HG03039 (cell line): ENCODE measurements around the gene PLEKHA5.
"Not testable (repeated sequence)": the region's sequence is repeated elsewhere in the genome, so short reads cannot be mapped to it uniquely, and the experiment has no call there.

Experiments used
- ATAC-seq: cut with Tn5 transposase; IDR thresholded peaks from one replicate; pipeline ENCODE4 v1.9.1; 2021; ENCODE audit warnings: mild to moderate bottlenecking, moderate library complexity; ENCODE audit not compliant: unreplicated experiment

PLEKHA5 gene, protein sequence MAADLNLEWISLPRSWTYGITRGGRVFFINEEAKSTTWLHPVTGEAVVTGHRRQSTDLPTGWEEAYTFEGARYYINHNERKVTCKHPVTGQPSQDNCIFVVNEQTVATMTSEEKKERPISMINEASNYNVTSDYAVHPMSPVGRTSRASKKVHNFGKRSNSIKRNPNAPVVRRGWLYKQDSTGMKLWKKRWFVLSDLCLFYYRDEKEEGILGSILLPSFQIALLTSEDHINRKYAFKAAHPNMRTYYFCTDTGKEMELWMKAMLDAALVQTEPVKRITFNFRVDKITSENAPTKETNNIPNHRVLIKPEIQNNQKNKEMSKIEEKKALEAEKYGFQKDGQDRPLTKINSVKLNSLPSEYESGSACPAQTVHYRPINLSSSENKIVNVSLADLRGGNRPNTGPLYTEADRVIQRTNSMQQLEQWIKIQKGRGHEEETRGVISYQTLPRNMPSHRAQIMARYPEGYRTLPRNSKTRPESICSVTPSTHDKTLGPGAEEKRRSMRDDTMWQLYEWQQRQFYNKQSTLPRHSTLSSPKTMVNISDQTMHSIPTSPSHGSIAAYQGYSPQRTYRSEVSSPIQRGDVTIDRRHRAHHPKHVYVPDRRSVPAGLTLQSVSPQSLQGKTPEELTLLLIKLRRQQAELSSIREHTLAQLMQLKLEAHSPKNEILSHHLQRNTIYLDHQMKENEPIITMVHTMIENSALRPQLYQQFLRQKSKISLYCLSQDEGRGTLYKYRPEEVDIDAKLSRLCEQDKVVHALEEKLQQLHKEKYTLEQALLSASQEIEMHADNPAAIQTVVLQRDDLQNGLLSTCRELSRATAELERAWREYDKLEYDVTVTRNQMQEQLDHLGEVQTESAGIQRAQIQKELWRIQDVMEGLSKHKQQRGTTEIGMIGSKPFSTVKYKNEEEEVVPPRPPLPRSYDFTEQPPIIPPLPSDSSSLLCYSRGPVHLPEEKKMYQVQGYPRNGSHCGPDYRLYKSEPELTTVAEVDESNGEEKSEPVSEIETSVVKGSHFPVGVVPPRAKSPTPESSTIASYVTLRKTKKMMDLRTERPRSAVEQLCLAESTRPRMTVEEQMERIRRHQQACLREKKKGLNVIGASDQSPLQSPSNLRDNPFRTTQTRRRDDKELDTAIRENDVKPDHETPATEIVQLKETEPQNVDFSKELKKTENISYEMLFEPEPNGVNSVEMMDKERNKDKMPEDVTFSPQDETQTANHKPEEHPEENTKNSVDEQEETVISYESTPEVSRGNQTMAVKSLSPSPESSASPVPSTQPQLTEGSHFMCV

DNA sequence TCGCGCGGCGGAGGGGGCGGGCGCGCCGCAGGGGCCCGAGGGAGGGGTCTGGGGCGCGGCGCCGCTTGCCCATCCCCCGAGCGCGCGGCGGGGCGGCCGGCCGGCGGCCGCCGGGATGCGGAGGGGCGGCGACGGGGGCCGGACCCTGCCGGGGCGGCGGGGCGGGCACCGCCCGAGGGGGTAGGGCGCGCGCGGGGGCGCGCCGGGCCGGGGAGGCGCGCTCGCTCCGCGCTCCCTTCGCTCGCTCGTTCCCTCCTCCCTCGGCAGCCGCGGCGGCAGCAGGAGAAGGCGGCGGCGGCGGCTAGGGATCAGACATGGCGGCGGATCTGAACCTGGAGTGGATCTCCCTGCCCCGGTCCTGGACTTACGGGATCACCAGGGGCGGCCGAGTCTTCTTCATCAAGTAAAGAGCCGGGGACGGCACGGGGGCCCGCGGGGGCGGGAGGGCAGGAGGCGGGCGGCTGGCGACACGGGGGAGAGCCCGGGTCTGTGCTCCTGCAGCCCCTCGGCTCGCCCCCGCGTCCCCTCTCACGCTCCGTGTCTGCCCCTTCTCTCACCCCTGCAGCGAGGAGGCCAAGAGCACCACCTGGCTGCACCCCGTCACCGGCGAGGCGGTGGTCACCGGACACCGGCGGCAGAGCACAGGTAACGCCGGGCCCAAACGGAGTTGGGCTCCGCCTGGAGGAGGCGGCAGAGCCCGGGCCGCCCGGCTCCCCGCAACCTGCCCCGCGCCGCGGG, at the start of gene PLEKHA5:
TSS of gene PLEKHA5 (plus strand) at position 248 of the 738 bp plus-strand sequence. CDS start at position 315, 67 bp downstream.
- no peak for ATAC-seq

DNA sequence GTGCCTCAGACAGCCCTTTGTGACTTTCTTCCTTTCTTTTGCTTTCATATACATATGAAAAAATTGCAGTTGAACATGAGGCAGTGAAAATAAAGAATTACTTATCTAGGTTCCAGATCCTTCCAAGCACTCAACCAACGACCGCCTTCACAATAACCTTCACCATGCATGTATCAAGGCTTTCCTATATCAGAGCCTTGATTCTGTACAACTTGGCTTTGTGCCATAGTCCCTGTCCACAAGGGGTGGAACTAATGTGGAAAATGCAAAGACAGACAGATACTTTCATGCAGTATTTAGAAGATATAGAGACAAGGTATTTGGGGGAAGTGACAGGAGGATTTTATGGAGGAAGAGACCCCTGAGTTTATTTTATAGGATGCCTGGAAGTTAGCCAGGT, 48.6 kb upstream of the PLEKHA5 start:
- no peak for ATAC-seq

DNA sequence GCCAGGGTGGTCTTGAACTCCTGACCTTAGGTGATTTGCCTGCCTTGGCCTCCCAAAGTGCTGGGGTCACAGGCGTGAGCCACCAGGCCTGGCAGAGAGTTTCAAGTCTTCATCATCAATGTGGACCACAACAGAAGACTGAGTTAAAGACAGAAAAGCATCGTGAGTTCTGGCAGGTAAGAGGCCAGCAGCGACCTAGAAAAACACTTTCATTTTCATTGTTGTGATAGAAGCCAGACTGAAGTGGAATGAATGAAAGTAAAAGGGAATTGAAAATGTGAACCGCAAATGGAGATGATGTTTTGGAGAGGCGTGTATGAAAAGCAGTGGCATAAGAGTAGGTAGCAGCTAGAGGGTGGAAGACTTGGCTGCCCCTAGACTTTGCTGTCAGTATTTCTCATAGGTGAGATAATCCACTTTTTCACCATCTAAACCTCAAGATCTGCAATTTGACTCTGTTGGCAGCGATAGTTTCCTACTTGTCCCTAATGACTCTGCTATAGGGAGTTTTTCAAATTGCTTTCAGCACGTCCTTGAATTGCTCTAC, 47.1 kb upstream of the PLEKHA5 start:
- ATAC-seq = no peak

DNA sequence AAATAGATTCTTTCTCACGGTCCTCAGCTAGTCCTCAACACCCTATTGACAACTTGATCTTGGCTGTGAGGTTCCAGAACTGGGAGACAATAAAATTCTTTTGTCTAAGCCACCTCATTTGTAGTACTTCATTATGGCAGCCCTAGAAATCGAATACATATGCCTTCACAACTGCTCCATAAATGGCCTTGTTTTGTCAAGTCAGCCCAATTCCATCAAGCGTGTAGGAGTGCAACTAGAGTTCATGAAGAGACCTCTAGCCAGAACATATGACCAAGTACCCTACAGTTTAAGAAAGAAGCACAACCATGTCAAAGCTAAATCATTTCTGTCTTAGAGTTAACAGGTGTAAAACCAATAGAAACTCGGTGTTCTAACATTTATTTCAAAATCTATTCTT, 45.0 kb upstream of the PLEKHA5 start:
- no peak for ATAC-seq

DNA sequence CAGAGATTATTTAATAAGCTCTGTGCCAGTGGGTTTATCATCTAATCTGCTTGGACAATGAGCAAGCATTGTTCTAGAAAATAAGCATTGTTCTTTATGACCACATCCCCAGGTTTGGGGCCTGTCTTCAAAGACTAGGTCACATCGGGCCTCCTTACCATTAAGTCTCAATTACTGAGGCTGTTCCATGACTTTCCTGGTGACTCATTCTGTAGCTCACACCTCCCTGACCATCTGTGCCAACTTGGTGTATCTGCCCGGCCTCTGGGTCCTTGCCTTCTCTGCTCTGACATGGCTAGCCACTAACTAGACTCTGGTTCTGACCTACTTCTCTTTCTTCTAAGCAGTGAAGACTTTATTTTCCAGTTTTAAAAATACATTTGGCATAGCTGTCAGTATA, 44.4 kb upstream of the PLEKHA5 start:
- ATAC-seq = no peak

DNA sequence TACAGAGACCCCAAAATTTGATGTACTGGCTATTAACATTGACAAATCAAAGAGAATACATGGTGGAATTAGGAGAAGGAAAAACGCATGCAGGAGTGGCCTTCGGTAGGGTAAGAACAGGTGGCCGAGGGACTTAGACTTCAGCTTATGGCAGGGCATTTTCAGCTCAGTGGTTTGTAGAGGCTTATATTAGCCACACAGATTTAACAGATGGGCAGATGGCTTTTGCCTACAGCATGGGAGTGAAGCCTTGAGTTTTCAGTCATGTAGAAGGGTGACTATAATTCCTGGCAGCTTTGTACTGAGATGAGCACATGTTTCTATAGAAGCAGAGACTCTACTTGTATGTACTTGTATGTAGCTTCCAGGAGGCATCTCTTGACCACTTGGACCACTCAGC, 40.9 kb upstream of the PLEKHA5 start:
- no peak for ATAC-seq

DNA sequence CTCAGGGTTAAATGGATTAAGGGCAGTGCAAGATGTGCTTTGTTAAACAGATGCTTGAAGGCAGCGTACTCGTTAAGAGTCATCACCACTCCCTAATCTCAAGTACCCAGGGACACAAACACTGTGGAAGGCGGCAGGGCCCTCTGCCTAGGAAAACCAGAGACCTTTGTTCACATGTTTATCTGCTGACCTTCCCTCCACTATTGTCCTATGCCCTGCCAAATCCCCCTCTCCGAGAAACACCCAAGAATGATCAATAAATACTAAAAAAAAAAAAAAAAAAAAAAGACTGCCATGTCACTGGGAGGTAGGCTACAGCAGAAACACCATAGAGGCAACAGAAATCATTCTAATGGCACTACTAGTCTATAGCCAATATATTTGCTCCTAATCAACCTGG, 37.1 kb upstream of the PLEKHA5 start:
- not testable (repeated sequence) for ATAC-seq

DNA sequence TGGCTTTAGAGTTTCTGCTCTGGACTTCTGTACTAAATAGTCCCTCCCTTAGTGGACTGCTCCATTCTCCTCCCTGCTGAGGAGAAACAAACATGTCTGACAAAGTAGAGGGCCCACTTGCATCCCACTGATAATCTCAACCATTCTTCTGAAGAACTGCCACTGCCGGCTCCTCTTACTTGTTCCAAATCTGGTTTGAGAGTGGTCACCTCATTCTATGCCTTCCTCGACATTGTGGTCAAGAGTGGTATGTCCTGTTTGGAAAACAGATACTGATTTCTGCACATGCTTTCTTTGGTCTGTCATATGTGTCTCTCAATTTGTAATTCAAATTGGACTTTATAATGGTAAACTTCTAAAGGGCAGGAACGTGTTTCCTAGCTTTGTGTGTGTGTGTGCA, 36.3 kb upstream of the PLEKHA5 start:
- no peak for ATAC-seq

DNA sequence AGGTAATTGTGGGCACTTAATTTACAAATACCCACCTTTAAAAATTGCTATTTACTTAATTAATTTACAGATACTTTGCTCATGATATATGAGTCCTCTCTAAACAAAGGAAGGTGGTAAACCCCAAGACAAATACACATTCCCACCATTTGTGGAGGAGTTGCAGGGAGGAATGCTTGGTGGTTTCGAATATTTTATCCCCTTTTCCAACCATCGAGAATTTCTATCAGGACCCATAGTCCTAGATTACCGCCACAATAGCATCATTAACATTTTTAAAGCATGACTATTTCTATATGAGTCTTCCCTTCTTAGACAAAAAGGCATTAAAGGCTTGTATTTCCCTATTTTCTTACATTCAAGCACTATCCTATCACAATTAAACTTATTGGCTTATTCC, 34.2 kb upstream of the PLEKHA5 start:
- no peak for ATAC-seq

DNA sequence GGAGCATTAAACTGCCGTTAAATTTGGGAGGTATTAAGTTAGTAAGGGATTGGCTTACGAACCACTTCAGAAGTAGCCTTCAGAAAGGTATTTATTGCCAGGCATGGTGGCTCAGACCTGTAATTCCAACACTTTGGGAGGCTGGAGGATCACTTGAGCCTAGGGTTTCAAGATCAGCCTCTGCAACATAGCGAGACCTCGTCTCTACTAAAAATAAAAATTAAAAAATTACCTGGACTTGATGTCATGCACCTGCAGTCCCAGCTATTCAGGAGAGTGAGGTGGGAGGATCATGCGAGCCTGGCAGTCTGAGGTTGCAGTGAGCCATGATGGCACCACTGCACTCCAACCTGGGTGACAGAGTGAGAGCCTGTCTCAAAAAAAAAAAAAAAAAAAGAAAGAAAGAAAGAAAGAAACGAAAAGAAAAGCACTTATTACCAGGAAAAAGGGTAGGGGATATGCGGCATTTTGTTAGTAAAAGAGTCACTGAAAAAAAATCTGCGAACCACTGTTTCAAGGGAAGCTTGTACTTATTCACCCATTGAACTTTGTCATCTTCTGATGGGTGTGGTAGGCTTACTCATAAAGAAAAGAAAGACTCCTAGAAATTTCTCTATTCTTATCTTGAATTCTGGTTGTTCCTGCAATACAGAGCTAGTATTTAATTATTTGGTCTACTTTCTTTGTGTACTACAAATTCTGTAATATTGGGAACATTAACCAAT, 33.6 kb upstream of the PLEKHA5 start:
- no peak for ATAC-seq

DNA sequence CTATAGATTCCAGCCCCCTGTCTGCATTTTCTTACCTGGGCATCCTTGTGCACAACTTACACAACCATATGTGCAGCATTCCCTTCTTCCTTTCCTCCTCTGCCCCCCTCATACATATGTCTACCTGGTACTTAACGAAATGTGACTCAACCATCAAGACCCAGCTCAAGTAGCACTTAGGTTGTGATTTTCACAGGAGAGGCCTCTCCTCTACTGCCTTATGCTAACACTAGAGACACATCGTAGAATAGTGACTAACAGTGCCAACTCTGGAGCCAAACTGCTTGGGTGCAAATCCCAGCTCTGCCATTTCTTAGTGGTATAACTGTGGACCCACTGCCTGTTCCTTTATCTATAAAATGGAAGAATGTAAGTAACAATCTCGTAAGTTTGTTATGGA, 24.1 kb upstream of the PLEKHA5 start:
- no peak for ATAC-seq

DNA sequence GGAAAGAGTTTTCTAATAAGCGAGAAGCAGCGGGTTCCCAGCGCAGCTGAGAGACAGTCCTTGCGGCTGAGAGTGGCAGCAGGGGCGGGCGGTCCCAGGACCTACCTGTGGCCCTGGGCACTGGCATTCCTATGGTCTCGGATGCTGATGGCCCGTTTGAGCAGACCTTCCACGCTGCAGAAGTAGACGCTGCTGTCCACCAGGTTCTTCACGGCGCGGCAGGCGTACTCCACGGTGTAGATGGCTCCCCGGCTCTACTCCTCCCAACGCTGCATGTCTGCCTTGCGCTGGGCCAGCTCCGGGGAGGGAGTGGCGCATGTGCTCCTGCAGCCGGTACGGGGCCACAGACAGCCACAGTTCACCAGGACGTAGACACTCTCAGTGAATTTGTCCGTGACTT, 21.8 kb upstream of the PLEKHA5 start:
- ATAC-seq = no peak

DNA sequence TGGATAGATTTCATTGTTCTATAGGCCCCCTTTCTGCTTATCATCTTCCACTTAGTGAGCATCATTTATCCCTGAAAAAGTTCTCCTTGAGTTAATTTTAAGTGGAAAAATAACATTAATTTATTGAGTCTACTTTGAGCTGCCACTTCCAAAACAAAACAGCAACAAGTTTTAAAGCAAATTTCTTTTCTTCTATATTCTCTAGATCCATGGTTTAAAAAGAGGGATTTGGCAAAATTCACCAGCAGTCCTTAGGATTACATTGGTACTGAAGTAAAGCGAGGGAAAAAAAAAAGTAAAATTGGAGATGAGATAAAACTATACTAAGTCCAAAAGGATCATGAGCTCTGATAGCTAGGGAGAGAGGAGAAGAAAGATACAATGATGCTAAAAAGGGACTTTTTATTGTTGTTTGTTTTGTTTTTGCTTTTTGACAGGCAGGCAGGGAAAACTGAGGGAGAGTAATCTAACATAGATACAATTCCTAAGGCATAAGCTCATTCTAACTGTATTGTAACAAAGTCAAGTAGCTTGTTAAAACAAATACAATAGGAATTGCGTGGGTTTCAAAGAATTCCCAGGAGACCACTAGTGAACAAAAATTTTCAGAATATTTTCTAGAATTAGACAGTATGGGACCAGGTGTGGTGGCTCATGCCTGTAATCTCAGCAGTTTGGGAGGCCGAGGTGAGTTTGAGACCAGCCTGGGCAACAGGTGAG, 19.2 kb upstream of the PLEKHA5 start:
- no peak for ATAC-seq

DNA sequence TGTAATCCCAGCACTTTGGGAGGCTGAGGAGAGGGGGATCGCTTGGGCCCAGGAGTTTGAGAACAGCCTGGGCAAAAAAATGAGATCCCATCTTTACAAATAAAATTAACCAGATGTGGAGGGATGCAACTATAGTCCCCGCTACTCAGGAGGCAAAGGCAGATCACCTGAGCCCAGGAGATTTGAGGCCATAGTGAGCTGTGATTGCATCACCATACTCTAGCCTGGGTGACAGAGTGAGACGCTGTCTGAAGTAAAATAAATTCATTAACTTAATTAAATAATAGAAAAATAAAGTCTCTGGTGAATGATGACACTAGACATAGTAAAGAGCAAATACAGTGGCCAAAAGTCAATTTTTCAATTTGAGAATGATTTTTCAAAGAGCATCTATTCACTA, 16.1 kb upstream of the PLEKHA5 start:
- ATAC-seq = no peak

DNA sequence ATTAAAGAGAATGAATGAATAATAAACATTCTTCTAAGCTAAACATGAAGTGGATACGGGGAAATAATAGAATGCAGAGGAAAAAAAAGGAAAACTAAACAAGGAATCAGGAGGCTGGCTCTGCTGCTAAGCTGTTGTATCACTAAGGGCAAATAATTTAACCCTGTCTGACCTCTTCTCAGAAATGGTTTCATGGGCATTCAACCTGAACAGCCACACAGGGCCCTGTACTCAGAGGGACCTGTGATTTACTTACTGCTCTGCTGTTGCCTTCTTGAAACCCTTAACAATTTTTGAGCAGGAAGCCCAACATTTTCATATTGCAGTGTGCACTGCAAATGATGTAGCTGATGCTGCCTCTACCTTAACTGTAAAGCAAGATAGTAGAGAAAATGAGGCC, 14.2 kb upstream of the PLEKHA5 start:
- no peak for ATAC-seq

DNA sequence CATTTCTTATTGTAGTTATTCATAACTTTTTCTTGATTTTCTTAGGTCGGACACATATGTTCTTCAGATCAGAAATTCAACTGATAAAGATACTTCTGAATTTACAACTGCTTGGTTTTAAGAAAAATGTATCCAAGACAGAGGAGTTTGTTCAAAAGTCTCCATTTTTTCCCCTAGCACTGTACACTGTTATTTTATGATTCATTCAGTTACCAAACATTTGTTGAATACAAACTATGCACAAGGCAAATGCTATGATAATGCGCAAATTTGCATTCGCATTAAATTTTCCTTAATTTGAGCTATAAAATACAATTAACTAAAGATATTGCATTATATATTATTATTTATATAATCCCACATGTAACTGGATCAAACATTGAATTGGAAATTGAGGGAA, 10.1 kb upstream of the PLEKHA5 start:
- no peak for ATAC-seq

DNA sequence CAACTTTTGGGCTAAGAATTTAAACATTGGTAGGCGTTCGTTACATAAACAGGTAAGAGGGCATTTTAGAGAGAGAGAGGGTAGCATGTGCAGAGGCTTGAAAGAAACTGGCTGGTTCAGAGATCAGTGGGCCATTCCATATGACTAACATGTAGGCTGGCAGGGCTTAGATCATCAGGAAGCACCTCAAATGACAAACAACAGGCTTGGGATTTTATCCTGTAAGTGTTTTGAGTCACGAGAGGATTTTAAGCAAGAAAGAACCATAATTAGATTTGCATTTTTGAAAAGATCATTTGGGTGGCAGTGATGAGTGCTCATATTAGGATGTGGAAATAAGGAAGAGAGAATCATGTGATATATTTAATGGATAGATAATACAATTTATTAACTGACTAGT, 8.7 kb upstream of the PLEKHA5 start:
- ATAC-seq = no peak

DNA sequence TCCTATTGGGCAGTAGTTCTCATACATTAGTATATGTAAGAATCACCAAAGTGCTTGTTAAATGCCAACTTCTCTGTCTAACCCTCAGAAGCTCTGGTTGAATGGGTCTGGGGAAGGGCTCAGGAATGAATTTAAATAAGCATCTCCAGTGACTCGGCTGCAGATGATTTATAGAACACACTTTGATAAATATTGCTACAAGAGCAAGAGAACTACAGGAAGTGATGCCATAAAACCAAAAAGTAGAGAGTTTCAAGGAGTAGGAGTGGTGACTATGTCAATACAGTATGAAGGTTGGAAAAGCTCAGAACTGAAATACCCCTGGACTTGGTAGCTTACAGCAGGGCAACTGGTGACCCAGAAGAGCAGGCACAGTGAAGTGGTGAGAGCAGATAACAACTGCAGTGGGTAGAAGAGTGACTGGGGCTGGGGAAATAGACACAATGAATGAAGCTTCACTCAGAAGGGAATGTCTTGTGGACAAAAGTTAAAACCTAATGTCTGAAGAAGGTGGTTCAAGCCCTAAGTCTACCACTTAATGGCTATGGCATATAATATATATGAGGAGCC, 8.0 kb upstream of the PLEKHA5 start:
- no peak for ATAC-seq

DNA sequence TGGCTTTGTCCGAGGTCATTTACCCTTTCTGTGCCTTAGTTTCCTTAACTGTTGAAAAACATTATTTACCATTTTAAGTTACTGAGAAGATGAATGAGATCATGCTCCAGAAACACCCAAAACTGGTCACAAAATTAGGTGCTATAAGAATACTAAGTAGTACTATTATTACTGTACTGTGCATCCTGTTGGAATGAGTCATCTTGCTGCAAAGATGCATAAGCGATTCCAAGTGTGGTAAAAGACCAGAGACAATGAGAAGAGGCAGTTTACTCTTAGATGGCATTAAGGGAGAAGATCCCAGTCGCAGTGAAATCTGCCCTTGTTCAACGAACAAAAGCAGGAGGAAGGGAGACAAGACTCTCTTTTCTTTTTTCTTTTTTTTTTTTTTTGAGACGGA, 4.2 kb upstream of the PLEKHA5 start:
- ATAC-seq = no peak
